HG02885 (cell line): ENCODE measurements around the gene MAMDC4.
"Not testable (repeated sequence)": the region's sequence is repeated elsewhere in the genome, so short reads cannot be mapped to it uniquely, and the experiment has no call there.

ENCODE experiments used
- ATAC-seq: cut with Tn5 transposase; IDR thresholded peaks from one replicate; pipeline ENCODE4 v1.9.1; 2021; ENCODE audit warnings: mild to moderate bottlenecking; ENCODE audit not compliant: unreplicated experiment, poor library complexity

Gene MAMDC4

DNA sequence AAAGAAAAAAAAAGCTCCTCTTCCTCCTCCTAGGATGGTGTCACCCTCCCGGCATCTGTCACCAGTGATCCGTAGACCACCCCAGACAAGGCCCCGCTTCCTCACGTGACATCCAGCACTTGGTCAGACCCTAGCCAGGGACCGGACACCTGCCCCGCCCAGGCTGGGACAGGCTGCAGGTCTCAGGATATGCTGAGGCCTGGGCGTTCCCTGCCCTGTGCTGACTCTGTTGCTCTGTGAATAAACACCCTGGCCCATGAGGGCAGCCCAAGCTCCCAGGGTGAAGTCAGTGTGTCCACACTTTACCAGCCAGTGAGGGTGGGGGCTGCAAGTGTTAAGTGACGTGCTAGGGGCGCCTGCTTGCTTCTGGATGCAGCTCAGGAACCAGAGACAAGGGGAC is 8.4 kb downstream of the MAMDC4 start:
- no peak for ATAC-seq

DNA sequence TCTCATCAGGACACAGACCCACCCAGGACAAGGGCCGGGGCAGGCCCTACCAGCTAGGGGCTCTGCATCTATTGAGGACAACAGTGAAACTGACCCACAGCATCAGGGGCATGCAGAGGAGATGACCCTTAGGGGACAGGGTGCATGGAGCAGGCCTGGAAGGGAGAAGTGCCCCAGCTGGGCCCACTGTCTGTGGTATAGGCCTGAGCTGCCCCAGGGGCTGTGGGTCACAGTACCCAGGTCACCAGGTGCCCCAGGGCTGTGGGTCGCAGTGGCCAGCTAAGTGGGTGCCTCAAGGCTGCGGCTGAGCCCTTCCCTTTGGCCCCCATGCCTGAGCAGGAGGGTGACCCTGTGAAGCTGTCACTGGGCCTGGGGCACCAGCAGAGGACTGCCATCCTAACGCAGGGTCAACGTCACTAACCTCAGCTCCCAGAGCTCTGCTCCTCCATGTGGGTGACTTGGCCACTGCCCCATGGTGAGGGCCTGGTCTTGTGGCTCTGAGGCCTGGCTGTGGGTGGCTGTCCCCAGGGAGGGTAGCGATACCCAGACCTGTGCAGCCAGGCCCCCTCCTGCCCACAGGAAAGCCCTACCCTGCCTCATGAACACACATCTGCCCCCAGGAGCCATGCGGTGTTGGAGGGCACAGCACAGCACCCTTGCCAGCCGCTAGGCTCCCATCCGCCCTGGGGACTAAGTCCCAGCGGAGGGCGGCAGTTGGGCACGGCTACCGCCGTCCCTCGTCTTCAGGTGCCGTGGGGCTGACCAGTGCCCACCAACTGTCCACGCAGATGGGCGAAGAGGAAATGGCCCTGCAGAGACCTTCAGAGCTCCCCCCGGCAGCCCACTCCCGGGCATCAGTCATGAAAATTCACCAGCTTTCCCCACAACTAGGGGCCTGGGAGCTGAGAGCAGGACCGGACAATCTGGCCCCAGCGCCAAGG is 9.1 kb downstream of the MAMDC4 start:
- ATAC-seq = no peak

DNA sequence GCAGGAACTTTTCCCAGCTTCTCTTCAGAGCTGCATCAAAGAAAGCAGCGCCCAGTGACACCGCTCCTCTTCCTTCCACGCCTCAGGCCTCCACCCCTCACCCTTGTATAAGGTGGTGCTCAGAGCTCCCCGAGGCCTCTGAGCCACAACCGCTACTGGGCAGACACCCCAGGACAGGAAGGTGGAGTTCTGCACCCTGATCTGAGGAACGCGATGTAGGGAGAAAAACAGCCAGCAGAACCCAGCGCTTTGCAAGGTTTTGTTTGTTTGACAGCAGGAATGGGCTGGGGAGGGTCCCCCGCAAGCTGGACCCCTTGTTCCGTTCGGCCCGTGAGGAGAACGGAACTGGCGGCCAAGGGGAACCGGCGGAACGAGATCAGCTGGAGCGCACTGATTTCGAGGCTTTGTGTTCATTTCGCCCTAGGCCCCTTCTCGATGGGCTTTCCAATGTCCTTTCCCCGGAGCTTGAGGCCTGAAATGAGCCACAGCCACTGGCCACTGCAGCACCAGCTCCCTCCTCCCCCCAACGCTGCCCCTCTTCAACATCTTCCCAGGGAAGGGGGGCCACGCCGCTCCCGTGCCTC is 9.8 kb downstream of the MAMDC4 start:
- ATAC-seq = no peak

DNA sequence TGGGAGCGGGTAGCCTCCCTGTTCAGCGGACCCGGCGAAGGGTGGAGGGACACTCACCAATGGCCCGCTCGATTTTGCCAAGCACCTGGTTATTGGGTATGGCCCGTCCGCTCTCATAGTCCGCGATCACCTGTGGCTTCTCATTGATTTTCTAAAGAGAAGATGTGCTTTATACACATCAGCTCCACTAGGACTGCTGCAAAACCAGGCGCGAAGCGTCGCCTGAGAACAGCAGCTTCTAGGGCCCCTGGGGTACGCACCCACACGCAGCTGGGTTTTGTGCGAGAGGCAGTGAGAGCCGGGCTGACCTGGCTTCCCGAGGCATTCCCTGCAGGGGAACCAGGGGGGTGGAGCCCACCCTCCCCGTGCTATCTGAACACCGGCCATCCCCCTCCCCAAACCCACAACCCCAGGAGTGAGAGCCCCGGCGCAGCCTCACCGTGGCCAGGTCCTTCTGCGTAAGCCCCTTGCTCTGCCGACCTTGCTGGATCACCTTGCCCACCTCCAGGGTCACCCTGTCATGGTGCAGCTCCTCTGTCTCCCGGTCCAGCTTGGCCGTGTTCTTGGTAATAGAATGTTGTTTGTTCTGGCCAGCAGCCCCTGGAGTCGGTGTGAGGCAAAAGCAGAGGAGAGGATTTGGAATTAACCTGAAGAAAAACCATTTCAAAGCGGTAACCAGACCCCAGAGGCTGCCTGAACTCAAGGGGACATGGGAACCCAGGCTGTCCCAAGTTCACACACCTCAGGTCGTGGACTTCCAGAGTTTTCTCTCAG is 10.9 kb downstream of the MAMDC4 start:
- ATAC-seq = no peak

DNA sequence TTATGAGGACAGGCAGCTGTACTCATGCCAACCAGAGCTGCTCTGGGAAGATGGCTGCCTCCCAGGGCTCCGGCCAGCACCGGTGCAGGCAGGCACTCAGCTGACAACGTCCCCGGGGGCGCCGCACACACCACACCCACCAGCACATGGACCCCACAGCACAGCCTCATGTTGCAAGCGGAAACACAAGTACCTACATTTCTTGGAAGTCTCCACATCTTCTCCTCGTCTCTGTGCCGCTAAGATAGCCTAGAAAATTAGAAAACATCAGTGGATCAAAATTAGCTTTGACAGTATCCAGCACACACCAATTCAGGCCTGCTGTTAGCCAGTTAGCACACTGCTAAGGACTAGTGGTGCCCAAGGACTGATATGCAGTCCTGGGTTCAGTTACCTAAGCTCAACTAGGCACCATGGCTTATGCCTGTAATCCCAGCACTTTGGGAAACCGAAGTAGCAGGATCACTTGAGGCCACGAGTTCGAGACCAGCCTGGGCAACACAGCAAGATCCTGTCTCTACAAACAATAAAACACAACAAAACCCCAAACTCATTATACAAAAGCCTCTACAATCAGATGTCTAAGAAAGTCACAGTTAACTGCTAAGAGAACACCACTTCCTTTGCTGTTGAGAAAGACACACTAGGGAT is 11.6 kb downstream of the MAMDC4 start:
- no peak for ATAC-seq

DNA sequence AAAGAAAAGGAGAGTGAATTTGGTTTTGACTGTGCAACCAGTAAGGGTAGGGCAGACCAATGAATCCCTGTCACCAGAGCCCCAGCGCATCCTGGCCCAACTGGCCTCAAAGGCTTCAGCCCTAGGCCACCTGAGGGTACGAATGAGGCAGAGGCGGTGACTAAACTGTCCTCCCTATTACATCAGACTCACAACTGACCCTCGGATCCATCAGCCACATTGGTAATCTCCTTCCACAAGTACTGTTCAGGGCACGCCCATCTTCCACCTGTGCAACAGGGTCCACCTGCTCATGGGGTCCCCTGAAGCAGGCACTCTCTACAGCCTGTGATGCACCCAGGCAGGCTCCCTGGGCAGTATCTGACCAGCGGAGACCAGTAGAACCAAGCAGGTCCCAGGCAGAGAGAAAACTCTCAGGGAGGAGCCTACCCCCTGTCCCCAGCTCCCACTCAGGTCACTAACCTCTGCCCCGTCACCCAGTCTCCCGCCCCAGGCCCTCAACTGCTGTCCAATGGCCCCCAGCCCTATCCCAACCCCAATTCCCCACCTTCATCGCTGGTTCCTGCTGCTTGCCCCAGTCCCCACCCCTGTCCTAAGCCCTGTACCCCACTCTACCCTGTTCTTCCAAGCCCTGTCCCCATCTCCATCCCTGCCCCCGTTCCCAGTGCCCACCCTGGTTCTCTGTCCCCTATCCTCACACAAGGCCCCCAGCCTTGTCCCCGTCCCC is 13.1 kb downstream of the MAMDC4 start:
- no peak for ATAC-seq

DNA sequence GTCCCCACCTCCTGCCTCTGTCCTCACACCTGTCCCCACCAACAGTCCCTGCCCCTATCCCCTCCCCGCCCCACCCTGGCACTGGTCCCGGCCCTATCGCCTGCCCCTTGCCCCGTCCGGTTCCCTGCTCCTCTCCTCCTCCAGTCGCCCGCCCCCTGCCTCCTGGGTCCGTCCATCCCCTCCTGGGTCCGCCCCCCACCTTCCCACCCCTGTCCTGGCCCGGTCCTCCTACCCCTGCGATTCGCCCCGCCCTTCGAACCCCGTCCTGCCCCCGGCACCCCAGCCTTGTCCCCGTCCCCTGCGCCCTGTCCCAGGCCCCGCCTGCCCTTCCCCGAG is 13.6 kb downstream of the MAMDC4 start:
- no peak for ATAC-seq

DNA sequence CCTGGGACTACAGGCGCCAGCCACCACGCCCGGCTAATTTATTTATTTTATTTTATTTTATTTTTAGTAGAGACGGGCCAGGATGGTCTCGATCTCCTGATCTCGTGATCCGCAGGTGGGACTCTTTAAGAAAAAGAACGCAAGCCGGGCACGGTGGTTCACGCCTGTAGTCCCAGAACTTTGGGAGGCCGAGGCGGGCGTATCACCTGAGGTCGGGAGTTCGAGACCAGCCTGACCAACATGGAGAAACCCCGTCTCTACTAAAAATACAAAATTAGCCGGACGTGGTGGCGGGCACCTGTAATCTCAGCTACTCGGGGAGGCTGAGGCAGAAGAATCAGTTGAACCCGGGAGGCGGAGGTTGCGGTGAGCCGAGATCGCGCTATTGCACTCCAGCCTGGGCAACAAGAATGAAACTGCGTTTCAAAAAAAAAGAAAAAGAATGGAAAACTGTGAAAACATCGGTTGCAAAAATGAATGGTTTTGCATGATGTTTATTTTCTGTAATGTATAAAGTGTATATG is 14.8 kb downstream of the MAMDC4 start:
- not testable (repeated sequence) for ATAC-seq

DNA sequence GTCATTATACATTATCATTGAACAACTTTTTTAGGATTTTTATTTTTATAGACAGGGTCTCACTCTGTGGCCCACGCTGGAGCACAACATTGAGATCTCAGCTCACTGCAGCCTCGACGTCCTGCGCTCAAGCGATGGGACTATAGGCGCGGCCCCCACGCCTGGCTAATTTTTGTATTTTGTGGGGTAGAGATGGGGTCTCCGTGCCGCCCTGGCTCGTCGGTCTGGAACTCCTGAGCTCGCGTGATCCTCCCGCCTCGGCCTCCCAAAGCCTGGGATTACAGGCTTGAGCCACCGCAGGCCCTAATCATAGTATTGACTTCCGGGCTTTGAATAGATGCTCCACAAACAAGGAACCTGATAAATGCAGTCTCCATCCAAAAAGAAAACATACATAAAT is 15.3 kb downstream of the MAMDC4 start:
- no peak for ATAC-seq

DNA sequence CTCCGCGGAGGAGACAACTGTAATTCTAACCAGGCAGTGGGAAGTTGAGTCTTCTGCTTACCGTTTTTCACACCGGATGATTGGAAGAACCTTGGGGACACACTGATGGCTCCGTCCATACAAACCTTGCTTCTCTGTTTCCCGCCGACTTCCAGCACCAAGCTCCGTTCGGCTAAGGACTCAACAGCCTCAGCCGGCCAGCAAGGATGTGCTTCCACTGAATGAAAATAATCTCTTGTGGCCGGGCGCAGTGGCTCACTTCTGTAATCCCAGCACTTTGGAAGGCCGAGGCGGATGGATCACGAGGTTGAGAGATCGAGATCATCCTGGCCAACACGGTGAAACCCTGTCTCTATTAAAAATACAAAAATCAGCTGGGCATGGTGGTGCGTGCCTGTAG is 15.8 kb downstream of the MAMDC4 start:
- no peak for ATAC-seq

DNA sequence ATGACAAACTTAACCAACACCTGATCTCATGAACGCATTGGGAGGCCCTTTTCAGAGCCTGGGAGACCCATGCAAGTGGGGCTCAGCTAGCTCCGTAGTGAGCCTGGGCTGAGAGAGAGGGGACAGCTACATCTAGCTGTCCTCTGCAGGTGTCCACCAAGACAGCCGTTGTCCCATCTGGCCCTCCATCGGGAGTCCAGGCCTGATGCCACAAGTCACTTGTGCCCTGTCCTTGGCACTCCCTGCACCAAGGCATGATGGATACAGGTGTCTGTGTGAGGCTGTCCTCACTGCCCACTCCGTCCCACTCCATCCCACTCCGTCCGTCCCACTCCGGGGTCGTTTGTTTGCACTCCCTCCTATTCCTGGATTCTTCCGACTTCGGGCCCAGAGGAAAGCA is 16.5 kb downstream of the MAMDC4 start:
- no peak for ATAC-seq

DNA sequence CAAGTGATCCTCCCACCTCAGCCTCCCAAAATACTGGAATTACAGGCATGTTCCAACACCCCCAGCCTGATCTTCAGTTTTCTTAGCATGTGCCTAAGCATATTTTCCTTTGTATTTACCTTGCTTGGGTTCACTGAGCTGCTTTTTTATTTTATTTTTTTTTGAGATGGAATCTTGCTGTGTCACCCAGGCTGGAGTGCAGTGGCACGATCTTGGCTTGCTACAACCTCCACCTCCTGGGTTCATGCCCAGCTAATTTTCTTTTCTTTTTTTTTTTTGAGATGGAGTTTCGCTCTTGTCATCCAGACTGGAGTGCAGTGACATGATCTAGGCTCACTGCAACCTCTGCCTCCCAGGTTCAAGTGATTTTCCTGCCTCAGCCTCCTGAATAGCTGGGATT is 17.5 kb downstream of the MAMDC4 start:
- not testable (repeated sequence) for ATAC-seq

DNA sequence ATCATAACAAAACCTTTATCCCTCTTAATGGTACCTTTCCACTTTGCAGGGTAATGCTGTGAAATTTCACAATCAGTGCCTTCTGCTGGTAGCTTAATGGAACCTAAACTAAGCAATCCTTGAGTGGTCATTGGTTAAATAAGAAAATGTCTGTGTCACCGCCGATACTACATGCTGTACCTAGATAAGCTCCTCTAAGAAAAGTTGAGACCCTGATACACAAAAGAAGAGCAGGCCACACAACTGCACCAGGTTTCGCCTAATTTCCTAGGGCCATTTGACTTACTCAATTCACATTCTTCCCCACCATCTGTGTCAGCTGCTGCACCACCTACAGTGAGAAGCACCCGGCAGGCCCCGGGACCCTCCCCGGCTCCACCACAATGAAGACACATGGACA is 23.0 kb downstream of the MAMDC4 start:
- ATAC-seq = no peak

DNA sequence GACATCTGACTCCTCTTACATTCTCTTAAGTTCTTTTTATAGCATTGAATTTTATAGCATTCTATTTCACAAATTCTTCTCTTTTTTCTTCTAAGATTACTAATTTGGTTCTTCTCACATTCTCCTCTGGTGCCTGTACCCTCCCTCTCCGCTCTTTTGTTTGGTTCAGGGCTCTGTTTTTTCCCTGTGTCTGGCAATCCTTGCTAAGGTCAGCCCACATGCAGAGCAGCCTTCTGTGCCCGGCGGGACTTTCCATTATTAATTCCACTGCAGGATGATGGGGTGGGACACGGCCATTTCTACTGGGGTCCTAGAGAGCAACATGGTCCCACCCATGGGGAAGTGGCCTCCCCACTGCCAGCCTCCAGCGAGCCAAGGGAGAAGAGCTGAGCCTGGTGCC is 24.3 kb downstream of the MAMDC4 start:
- ATAC-seq = no peak

DNA sequence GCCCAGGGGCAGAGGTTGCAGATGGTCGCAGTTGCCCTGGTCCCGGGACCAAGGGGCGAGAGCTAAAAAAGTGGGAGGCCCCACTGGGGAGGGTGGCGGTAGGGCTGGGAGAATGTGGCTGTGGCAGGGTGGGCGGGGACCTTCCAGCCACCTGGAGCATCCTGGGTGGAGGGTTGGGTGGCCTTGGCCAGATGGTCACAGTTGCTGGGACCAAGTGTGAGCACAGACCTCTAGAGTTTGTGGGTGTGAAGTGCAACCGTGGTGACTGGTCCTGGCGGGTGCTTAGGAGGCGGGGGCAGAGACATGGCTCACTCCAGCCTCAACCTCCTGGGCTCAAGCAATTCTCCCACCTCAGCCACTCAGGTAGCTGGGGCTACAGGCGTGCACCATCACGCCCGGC is 28.5 kb downstream of the MAMDC4 start:
- no peak for ATAC-seq

DNA sequence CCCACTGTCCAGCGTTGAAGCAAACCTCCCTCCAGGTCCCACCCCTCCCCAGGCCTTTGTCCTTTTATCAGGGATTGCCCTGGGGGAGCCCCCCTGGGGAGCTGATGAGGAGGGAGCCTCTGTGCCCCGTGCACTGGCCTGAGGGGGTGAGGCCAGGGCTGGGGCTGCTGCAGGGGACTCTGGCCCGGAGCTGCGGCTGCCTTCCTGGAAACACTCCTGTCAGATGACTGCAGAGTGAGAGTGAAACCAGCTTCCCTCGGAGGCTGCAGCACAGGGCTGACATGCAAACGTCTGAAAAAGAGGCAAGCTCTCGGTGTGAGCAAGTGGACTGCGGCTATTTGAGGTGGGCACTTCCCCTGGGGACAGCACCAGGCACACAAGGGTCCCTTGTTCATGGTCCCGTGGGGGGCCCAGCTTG is 29.6 kb downstream of the MAMDC4 start:
- no peak for ATAC-seq

DNA sequence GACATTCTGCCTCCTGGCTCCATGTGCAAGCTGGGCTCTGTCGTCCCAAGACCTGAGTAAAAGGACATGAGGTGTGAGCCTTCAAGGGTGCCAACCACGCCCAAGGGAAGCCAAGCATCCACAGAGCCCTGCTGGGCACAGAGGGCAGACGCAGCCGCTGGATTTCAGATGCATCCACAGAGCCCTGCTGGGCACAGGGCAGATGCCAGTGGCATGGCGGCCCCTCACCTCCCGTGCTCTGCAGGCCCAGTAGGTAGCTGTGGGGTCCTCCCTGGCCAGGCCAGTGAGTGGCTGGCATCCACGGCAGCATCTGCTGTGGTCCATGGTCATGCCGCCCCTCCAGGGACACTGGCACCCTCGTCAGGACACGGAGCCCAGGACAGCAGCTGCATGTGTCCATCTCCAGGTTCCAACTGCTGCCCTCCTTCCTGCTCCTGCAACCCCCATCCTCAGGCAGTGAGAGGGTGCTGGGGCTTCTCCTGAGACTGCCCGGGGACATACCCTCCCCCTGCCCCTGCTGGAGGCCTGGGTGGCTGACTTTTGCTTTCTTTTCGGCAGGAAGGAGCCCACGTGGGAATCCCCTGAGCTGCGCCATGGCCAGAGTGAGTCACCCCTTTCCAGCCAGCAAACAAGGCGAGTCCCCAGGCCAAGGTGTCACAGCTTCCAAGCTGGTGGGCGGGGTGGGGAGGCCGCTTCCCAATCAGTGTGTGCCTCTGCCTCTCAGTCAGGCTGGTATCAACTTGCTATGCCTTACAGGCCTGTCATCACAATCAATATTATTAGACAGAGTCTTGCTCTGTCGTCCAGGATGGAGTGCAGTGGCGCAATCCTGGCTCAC is 30.2 kb downstream of the MAMDC4 start:
- ATAC-seq = no peak

DNA sequence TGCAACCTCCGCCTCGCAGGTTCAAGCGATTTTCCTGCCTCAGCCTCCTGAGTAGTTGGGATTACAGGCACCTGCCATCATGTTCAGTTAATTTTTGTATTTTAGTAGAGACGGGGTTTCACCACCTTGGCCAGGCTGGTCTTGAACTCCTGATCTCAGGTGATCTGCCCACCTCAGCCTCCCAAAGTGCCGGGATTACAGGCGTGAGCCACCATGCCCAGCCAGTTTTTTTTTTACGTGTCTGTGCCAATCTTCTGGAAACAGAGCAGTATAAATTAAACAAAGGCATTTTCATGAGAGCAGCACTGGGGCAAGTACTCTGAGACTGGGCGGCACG is 30.8 kb downstream of the MAMDC4 start:
- ATAC-seq = not testable (repeated sequence)

DNA sequence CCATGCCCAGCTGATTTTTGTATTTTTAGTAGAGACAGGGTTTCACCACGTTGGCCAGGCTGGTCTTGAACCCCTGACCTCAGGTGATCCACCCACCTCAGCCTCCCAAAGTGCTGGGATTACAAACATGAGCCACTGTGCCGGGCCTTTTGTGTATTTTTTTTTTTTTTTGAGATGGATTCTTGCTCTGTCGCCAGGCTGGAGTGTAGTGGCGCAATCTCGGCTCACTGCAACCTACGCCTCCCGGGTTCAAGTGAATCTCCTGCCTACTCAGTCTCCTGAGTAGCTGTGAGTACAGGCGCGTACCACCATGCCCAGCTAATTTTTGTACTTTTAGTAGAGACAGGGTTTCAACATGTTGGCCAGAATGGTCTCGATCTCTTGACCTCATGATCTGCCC is 31.5 kb downstream of the MAMDC4 start:
- ATAC-seq = not testable (repeated sequence)
